Endothelial cell (in vitro differentiated cells): ENCODE measurements around the gene ADD1. TPM values are rescaled to one million over a fixed set of nuclear protein-coding genes. Genes with fewer than 3 reads are reported as not detected.

ENCODE experiments used
- DNase-seq: peaks from one replicate; pipeline ENCODE4 v3.0.0; 2021; ENCODE audit warnings: low spot score
- H3K27ac Mint-ChIP-seq: one replicate; pipeline ENCODE4 v1.8.0; 2021; ENCODE audit warnings: mixed read lengths, inconsistent platforms; ENCODE audit not compliant: unreplicated experiment
- H3K27me3 Mint-ChIP-seq: one replicate; pipeline ENCODE4 v1.8.0; 2021; ENCODE audit warnings: mild to moderate bottlenecking, moderate library complexity, mixed read lengths, inconsistent platforms; ENCODE audit not compliant: unreplicated experiment
- H3K36me3 Mint-ChIP-seq: one replicate; pipeline ENCODE4 v1.8.0; 2021; ENCODE audit warnings: mild to moderate bottlenecking, low read depth, mixed read lengths, inconsistent platforms; ENCODE audit not compliant: unreplicated experiment
- H3K4me1 Mint-ChIP-seq: one replicate; pipeline ENCODE4 v1.8.0; 2021; ENCODE audit warnings: mild to moderate bottlenecking, mixed read lengths, inconsistent platforms; ENCODE audit not compliant: unreplicated experiment
- H3K4me3 Mint-ChIP-seq: one replicate; pipeline ENCODE4 v1.8.0; 2021; ENCODE audit warnings: mild to moderate bottlenecking, mixed read lengths, inconsistent platforms; ENCODE audit not compliant: unreplicated experiment
- H3K9me3 Mint-ChIP-seq: one replicate; pipeline ENCODE4 v1.8.0; 2021; ENCODE audit warnings: mixed read lengths, inconsistent platforms; ENCODE audit not compliant: unreplicated experiment
- CTCF ChIP-seq: fragments of 200-600 bp; sonication (generic); IDR thresholded peaks from one replicate; pipeline ENCODE4 v1.5.0; 2021; ENCODE audit warnings: antibody characterized with exemption; ENCODE audit not compliant: unreplicated experiment
- total RNA-seq: library from RNA; stranded (reverse); fragmentation: NEBNext Ultra II Directional; extraction: Animal tissue kit (Norgen Biotek cat#: 25700); gene quantifications from one replicate; pipeline ENCODE4 v1.2.1, GENCODE V29; 2021; ENCODE audit not compliant: unreplicated experiment

ADD1 gene
- total RNA-seq, 1 donor from 2014 or later, result 337 TPM

- H3K4me3 Mint-ChIP-seq, result peak overlapping the region; percentile 81
- H3K27me3 Mint-ChIP-seq, result peaks cover 12% of the 10 kb centered on the region
- no peak for DNase-seq
- peak overlapping the region; percentile 48 for H3K27ac Mint-ChIP-seq
- no peak for TF ChIP-seq CTCF
- peaks cover 33% of the 10 kb centered on the region for H3K4me1 Mint-ChIP-seq
- peaks cover 20% of the 10 kb centered on the region for H3K36me3 Mint-ChIP-seq
- no peaks in the 10 kb centered on the region for H3K9me3 Mint-ChIP-seq
Measured at GRCh38 chr4:2819244-2820215, 24.1 kb upstream of the ADD1 start.

- no peaks in the 10 kb centered on the region for H3K9me3 Mint-ChIP-seq
- no peak overlapping the region for H3K27ac Mint-ChIP-seq
- TF ChIP-seq CTCF, result no peak
- H3K4me1 Mint-ChIP-seq, result peaks cover 31% of the 10 kb centered on the region
- peaks cover 14% of the 10 kb centered on the region for H3K27me3 Mint-ChIP-seq
- no peak overlapping the region for H3K4me3 Mint-ChIP-seq
- DNase-seq, result no peak
- H3K36me3 Mint-ChIP-seq, result peaks cover 24% of the 10 kb centered on the region
Measured at GRCh38 chr4:2820216-2820982, 23.2 kb upstream of the ADD1 start.

- no peak for DNase-seq
- Mint-ChIP-seq H3K27me3 (peaks cover 18% of the 10 kb centered on the region), H3K36me3 (peaks cover 28% of the 10 kb centered on the region), H3K4me3 (peak overlapping the region; percentile 24), H3K4me1 (peaks cover 23% of the 10 kb centered on the region), H3K27ac (no peak overlapping the region), H3K9me3 (no peaks in the 10 kb centered on the region)
- TF ChIP-seq CTCF, result no peak
Measured at GRCh38 chr4:2822461-2823300, 21.0 kb upstream of the ADD1 start.

GRCh38 chr4:2823301-2823670 lies 20.4 kb upstream of the ADD1 start:
- no peak overlapping the region for H3K27ac Mint-ChIP-seq
- H3K4me1 Mint-ChIP-seq, result peaks cover 23% of the 10 kb centered on the region
- H3K4me3 Mint-ChIP-seq, result no peak overlapping the region
- H3K27me3 Mint-ChIP-seq, result peaks cover 18% of the 10 kb centered on the region
- no peaks in the 10 kb centered on the region for H3K9me3 Mint-ChIP-seq
- no peak for DNase-seq
- peaks cover 31% of the 10 kb centered on the region for H3K36me3 Mint-ChIP-seq
- TF ChIP-seq CTCF, result no peak
